HG03575 (cell line): ENCODE measurements around the gene TP63.

Experiments
- ATAC-seq: cut with Tn5 transposase; IDR thresholded peaks from one replicate; pipeline ENCODE4 v1.9.1; 2021; ENCODE audit not compliant: unreplicated experiment, insufficient number of reproducible peaks, low FRiP score; ENCODE audit errors: extremely low read depth

TP63 gene

DNA sequence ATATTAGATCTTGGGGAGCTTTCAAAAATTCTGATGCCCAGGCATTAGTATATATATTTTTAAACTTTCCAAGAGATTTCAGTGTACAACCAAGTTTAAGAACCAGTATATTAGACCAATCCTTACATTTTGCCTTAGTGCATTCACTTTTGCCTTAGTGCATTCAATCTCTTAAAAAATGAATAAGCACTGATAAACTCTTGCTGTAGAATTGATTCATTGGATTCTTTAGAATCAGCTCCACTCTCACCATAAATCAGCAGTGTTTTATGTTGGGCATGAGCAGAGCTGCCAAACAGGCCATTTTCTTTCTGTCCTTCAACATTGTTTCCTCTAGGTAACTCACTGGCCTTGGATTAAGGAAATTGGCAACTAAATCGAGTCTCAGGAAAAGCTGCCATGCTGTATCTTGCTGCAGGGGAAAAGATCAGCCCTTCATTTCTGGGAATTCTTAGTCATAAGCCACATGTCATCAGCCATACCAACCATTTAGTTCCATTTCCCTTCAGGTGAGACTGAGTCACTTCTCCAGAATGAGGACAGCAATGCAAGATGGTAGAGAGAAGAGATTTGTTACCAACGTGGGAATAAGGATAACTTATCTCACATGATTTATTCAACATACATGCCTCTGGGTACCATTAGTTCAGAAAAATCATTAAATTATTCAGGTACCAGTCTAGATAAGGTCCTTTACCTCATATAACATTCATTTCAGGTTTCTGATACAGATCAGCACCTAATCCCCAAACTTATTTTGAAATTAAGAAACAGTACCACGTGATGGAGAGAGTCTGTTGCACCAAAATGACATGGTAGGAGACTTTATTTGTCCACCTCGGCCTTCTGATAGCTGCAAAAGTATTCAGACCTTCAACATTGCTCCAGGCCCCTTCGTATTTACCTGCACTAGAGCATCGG is 297.0 kb downstream of the TP63 start:
- ATAC-seq, result no peak

DNA sequence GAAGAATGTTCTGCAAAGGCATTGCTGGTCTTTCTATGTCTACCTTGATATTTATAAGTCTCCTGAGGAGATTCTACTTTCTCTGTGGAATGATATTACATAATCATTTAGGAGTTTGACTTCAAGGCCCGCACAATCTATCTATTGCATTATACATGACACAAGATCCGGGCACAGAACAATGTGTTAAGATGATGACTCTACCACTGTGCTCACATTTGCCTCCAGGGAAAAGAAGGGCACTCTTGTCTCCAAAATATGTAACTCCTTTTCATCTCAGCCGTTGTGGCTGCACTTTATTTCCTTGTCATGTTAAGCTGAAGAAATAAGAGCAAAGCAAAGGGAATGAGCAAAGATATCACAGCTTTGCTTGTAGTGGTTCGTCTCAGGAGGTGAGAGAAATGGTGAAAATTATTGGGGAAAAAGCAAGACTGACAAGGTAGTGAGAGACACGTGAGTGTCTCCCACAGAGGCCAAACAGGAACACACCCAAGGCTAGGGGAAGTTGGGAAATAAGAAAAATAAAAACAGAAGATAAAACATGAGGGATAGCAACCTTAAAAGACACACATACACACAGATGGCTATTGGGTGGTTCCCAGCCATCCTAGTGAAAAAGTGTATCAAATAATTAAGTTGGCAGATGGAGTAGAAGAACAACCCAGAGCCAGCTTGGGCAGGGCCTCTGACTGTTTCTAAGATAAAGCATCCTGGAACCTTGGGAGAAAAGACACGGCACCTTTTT is 305.2 kb downstream of the TP63 start:
- ATAC-seq, result no peak

DNA sequence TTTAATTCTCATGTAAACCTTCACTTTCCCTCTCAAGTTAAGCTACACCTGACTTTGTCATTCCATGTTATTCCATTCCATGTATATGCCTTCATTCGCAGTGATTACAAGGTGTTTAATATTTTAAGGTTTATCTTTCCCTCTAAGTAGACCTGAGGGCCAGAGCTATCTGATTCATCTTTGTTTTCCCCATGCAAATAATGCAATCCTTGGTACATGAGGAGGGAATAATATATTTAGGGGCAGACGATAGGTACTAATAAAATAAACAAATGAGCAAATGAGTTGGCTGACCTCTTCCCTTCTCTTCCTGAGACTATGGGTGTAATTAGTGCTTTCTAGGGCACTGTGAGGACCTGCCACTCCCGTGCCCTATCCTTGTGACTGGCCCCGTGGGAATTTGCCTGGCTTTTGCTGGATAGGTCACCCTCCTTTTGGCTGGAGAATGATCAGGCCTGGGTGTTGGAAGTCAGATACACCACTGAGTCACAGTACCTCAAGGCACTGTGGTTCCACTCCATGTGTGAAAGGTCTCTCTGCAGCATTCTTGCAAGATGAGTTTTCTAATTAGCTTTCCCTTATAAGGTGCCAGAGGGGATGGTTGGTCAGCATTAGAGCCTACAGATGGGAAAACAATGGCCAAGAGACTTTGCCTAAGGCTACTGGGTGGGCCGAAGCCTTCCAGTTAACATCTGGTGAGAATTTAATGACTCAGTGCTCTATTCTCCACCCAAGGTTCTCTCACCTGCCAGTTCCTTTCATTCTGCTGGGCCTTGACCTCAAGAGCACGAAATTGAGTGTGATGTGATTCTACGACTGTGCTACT is 306.3 kb downstream of the TP63 start:
- ATAC-seq, result no peak

DNA sequence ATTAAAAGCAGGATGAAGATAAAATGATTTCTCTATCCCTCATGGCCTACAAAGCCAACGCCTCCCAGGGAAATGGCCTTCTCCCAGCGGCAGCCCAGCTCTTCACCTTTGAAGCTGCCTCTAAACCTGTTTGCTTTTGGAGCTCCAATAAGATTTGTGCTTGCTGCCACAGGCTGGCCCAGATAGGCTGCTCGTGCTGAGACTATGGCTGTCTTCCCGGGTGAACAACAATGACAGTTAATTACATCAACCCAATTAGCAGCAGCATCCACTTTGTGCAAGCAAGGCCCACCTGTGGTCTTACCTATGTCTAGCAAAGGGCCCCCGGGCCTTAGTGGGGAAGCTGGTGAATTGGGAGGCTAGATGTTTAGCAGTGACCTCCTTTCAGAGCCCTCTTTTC is 309.9 kb downstream of the TP63 start:
- no peak for ATAC-seq

DNA sequence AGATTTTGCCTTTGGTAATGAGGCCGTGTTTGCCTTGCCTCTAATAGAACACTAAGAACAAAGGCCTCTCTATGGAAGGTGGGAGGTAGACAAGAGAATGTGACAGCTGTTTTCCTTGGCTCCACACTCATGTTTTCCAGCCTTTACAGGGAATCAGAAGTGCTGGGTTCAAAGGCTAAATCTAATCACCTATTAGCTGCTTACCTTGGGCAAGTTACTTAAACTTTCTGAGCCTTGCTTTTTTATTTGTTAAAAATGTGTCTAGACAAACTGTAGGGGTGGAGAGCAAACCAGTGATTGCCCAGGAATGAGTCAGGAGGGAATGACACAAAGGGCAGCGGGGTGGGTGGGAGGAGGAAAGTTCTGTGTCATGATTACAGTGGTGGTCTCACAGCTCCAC is 310.5 kb downstream of the TP63 start:
- ATAC-seq, result no peak

DNA sequence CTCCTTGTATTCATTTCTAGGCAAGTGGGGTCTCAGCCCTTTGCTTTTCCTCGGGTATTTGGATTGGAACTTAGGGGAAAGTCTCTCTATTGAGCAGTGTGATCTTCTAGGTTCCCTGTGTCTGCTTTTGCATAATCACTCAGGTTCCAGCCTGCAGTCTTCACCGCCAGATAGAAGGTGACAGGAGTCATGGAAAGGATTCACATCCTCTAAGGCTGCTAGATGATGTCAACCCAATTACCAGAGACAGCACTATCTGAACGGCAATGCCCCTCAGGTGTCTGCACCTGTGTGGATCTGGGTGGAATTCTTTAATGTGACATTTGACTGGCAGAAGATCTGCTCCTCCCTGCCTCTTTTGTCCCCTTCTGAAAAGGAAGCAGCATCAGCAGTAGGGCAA is 311.8 kb downstream of the TP63 start:
- ATAC-seq, result no peak

DNA sequence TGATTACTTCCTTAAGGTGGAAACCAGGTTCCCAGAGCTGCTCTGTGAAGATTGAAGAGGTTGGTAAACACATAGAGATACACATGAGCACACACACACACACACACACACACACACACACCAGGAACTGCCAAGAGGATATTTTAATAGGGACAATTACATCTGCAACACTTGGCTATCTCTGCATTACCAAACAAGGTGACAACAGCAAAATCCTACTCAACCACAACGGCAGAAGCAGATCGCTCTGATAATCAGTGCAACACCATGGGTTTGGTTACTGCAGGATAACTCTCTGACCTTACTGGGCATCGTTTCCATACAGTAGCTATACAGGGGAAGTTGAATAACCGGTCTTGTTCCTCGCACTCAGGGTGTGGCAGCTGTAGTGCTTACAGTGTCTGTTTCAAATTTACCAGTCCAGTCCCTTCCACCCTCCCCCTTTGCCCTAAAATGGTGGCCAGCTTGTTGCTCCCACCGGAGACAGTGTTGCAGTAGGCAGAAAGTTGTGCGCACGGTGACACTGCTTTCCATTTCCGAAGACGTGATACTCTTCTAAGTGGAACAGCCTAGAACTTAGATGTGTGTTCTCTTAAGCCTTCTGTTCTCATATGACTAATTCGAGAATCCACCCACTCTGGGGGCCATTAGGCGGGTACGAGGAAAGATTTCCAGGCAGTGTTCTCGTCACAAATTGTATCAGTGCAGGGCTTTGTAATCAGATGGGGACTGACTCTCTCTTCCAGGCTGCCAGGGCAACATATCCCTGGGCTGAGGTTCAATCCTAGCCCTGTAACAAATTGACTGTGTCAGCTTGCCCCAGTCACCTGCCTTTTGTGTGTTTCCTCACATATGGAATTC is 313.3 kb downstream of the TP63 start:
- no peak for ATAC-seq

DNA sequence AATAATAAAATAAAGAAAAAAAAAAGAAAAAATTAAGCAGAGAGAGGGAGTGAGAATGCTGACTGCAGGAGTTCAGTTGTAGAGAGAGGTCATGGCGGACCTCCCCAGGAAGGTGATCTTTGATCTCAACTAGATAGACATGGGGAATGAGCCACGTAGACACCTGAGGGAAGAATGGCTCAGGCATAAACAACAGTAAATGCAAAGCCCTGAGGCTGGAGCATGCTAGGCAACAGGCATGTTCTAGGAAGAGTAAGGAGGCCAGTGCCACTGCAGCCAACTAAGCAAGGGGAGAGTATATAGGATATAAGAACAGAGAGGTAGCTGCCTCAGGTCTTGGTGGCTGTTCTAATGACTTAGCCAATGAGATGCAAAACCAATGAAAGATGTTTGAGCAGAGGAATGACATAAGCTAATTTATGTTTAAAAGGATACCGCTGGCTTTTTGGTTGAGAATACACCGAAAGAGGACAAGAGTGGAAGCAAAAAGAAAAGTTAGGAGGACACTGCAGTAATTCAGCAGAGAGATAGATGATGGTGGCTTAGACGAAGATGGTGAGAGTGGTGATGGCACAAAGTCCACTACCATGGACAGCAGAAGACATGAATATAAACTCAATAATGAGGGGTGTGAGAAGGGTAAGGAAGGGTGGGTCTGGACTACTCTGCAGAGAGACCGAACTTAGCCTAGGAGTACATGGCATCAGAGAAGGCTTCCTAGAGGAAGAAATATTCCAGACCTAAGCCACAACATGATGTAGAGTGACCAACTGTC is 314.9 kb downstream of the TP63 start:
- ATAC-seq, result no peak
